Left lobe of liver (tissue), 2 donors: ENCODE measurements around the gene RTN4RL1. TPM values are rescaled to one million over a fixed set of nuclear protein-coding genes. Genes with fewer than 3 reads are reported as not detected.
A peak's percentile ranks its signal among the peaks of the same experiment; 100 is the strongest.
"Not testable (repeated sequence)": the region's sequence is repeated elsewhere in the genome, so short reads cannot be mapped to it uniquely, and the experiment has no call there.

Experiments used
- ATAC-seq: fragments of 200-7000 bp; cut with Tn5 transposase; one replicate; pipeline ENCODE4 v1.9.1; 2020; ENCODE audit warnings: mild to moderate bottlenecking, moderate library complexity
- DNase-seq: peaks from one replicate; pipeline ENCODE4 v3.0.0-alpha.2; 2020; ENCODE audit warnings: low spot score
- total RNA-seq: library from RNA; stranded (reverse); gene quantifications from one replicate; pipeline ENCODE4 v1.2.1, GENCODE V29; 2021
- donor health status: DM: no; HTN: no; CAD: no; lungs with moderate emphysema.
- donor health status: DM: no; HTN: yes; CAD: no.

RTN4RL1 gene
- total RNA-seq, 1 donor from 2014 or later = 1.8 TPM

DNA sequence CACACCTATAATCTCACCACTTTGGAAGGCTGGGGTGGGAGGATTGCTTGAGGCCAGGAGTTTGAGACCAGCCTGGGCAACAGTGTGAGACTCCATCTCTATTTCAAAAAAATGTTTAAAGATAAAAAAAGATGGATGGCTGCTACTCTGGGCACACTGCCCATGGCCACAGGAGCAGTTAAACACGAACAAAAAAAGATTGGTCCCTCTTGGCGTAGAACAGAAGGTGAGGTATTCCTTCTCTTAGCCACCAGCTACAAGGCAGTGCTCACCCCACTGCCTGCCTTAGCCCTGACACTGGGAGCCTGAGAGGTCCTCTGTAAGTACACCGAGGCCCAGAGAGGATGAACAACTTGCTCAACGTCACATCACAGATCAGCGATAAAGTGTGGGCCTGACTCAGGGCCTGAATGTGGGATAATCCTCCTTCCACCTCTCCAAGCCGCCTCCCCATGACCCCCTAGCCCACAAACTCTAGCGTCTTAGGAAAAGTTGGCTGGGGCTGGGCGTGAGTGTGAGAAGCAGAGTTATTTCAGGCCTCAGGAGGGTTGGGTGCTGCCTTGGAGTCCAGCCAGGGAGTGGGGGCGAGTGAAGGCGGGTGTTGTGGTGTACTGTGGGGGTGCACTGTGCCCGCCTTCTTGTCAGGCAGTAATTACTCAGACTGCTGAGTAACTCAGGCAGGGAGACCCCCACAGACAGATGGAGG lies 2.5 kb upstream of the RTN4RL1 start:
- ATAC-seq = no peak
- no peak for DNase-seq

- peak; percentile 77 for DNase-seq
- ATAC-seq = peak; percentile 62
Measured at GRCh38 chr17:2025622-2026309, 632 bp upstream of the RTN4RL1 start.

DNA sequence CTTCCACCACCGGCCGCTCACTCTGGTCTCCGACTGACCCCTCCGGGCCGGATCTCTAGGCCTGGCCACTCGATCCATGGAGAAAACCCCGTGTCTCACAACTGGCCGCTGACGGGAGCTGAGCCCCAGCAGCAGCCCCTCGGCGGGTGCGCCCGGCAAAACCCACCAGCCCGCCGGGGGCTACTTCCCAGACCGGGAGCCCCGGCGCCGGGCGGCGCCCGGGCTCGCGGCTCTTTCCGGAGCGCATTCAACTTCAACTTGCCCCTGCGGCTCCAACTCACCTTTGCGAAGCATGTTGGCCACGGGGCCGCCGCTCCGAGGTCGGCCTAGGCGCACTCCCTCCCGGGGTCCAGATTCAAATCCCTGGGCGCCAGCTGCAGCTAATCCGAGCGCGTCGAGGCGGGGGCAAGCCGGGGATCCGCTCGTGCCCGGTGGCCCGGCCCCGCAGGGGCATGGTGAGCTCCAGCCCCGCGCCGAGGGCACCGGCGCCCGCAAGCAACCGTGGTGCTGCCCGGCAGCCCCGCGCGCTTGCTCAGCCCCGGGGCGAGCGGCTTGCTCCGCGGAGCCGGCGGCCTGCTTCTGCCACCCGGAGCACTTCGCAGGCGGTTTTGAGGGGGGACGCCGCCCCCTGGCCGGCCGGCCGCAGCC lies 438 bp downstream of the RTN4RL1 start:
- no peak for DNase-seq
- peak; percentile 22 for ATAC-seq

GRCh38 chr17:2023692-2024571 lies 1.2 kb downstream of the RTN4RL1 start:
- ATAC-seq = peak; percentile 45
- peak; percentile 73 for DNase-seq

DNA sequence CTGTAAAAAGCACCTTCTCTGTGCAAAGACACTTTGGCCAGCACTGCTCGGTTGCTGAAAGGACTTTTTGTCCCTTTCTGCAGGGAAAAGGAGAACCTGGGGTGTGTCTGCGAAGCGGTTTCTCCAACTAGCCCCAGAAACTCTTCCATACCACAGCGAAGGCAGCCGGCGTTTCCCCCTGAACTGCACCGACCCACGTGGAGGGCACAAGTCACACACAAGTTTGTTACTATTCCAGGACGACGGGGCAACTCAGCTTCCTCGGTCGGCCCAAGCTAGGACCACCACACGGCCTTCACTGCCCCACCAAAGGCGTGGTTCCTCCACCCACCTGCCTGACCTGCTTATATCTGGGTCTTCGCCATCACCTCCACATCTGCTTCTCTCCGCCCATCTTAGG lies 1.9 kb downstream of the RTN4RL1 start:
- DNase-seq (no peak), ATAC-seq (no peak)

GRCh38 chr17:2022647-2023240 lies 2.4 kb downstream of the RTN4RL1 start:
- no peak for ATAC-seq
- DNase-seq = no peak

DNA sequence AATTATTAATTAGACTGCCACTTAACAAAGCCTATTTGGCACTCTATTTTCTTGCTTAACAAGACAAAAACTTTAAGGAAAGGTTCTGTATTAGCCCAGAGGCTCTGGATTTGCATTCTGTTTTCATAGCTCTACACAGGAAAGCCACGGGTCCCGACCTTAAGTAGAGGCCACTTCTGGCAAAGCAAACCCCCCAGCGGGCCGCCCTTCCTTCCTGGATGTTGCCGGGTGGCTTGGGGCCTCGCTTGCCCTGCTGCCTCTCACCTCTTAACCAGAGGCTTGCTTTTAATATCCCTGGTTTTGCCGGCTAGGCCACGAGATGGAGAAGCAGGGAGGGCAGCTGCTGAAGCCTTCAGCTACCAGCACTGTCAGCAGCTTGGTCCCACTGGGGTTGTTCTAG lies 4.4 kb downstream of the RTN4RL1 start:
- ATAC-seq (no peak), DNase-seq (no peak)

GRCh38 chr17:2019723-2020122 lies 5.4 kb downstream of the RTN4RL1 start:
- ATAC-seq (no peak), DNase-seq (no peak)

- ATAC-seq (peak; percentile 5), DNase-seq (no peak)
Measured at GRCh38 chr17:2018716-2019510, 6.2 kb downstream of the RTN4RL1 start.

GRCh38 chr17:2017274-2017941 lies 7.7 kb downstream of the RTN4RL1 start:
- DNase-seq = peak; percentile 65
- peak; percentile 81 for ATAC-seq

- no peak for ATAC-seq
Measured at GRCh38 chr17:2016494-2016893, 8.6 kb downstream of the RTN4RL1 start.

DNA sequence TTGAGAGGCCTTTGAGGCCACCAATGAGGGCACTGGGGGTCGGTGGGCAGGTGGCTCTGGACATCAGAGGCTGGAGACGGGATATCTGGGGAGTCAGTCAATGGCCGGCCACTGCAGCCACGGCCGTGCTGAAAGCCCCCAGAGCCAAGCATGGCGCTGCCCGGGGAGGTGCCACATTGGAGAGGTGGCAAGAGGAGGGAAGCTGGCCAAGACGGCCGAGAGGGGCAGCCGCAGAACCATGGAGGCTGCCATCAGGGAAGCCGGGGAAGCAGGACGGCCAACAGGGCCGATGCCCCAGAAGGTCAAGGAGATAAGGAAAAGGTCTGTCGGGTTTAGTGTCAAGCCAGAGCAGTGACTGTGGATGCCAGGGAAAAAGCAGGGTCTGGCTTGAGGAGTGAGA lies 9.8 kb downstream of the RTN4RL1 start:
- DNase-seq = no peak
- ATAC-seq = no peak

More at GRCh38 chr17:2016494-2016893, 8.6 kb downstream of the RTN4RL1 start:
- DNase-seq = no peak

DNA sequence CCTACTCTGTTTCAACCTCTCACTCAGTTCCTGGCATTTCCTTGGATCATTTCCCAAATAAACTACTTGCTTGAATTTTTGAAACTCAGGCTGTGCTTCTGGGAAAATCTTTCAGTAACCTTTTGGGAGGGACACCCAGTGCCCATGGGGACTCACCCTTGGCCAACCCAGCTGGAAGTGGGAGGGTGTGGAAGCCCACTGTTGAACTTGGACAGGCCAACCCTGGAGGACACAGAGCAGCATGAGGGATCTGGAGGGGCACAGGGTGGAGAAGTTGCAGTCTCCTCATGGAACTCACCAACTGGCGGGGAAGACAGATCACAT lies 11.2 kb downstream of the RTN4RL1 start:
- ATAC-seq = no peak
- no peak for DNase-seq

DNA sequence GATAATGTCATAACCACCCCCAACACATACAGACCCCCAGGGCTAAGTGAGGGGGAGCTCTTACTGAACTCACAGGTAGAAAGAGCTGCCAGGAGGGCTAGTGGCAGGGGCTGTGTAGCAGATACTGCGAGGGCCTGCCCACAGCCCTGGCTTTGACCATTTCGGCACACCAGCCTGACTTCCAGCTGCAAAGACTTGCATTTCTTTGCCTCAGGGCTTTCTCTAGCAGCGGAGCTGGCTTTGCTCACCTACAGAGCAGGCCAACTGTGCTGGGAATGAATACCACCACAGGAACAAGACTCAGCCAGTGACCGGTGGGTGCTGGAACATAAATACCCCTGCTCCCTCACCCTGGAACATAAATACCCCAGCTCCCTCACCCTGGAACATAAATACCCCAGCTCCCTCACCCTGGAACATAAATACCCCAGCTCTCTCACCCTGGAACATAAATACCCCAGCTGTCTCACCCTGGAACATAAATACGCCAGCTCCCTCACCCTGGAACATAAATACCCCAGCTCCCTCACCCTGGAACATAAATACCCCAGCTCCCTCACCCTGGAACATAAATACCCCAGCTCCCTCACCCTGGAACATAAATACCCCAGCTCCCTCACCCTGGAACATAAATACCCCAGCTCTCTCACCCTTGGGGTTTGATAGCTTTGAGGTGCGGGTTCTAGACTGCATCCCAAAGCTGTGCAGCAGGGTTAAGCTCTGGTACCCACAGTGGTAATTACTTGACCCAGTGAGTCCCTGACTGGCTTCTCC lies 11.7 kb downstream of the RTN4RL1 start:
- ATAC-seq, DNase-seq: not testable (repeated sequence)

DNA sequence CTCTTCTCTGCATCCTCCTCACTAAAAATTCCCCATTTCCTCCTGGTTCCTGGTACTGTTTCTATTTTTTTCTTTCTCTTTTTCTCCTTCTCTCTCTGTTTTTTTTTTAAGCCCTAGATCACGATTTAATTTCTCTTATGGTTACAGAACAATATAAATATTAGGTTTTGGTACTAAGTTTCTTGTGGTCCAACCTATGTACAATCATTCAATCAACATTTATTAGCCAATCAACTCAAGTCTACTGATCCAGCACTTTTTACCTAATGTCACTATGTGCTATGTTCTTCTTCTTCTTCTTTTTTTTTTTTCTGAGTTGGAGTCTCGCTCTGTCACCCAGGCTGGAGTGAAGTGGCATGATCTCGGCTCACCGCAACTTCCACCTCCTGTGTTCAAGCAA lies 12.6 kb downstream of the RTN4RL1 start:
- ATAC-seq = no peak
- no peak for DNase-seq

- peak; percentile 81 for ATAC-seq
- DNase-seq = peak; percentile 83
Measured at GRCh38 chr17:2011411-2012371, 13.4 kb downstream of the RTN4RL1 start.

DNA sequence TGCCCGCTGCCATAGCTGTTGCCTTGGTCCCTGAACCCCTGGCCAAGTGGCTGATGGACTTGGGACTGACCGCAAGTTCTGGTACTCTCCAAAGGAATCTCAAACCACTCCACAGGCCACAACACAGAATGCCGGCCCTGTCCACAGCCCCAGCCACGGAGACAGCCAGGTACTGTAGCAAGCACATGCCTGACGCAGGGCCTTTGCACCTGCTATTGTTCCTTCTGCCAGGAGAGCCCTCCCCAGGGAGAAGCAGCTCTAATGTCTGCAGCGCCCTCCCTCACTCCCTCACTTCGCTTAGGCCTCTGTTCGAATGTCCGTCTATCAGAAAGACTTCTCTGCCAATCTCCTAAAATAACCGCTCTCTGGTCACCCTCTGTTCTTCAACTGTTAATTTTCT lies 15.4 kb downstream of the RTN4RL1 start:
- ATAC-seq (no peak), DNase-seq (no peak)
